ENCODE results near the gene TNNT2.

- TF ChIP-seq EZH2 (IDR thresholded peaks at IDR 0.05; ENCODE audit: borderline replicate concordance, low read depth, low read length, poor library complexity, severe bottlenecking) (no peak), CTCF (conservative IDR thresholded peaks at IDR 0.05; ENCODE audit: low read depth, low read length) (no peak)
Observed at GRCh38 chr1:201324821-201325677, 52.4 kb downstream of the TNNT2 start.

All from A673 (cell line).